MCF 10A (cell line): Measurements from ENCODE around the gene MAB21L2. TPM values are rescaled to one million over a fixed set of nuclear protein-coding genes. Genes with fewer than 3 reads are reported as not detected.

Experiments used
- BruUV-seq: library from RNA; stranded (reverse); fragments of 400-500 nt; replicated peaks from 2 replicates; lab custom pipeline; 2021; lab: Mats Ljungman, UMichigan
- CTCF ChIA-PET: fragments of 300-600 bp; sonication (Branson Sonifier 250); formaldehyde crosslinking; extraction: SDS; loops from one replicate; lab custom pipeline; 2021; ENCODE audit warnings: antibody characterized with exemption, inconsistent platforms; lab: Yijun Ruan, JAX
- POLR2A ChIA-PET: fragments of 300-600, 350-650 bp; sonication (Branson Sonifier 250); formaldehyde crosslinking; extraction: SDS; loops from one replicate; lab custom pipeline; 2020; ENCODE audit warnings: antibody characterized with exemption, inconsistent platforms; lab: Yijun Ruan, JAX
- DNase-seq: peaks from one replicate; pipeline ENCODE4 v3.0.0-alpha.2; 2018; ENCODE audit not compliant: unreplicated experiment
- H3K27ac Mint-ChIP-seq: one replicate; pipeline ENCODE4 v1.8.0; 2022; ENCODE audit warnings: mild to moderate bottlenecking, low read depth, mixed read lengths; ENCODE audit not compliant: unreplicated experiment
- H3K27me3 Mint-ChIP-seq: one replicate; pipeline ENCODE4 v1.8.0; 2022; ENCODE audit warnings: mixed read lengths; ENCODE audit not compliant: insufficient read depth, unreplicated experiment
- H3K36me3 Mint-ChIP-seq: one replicate; pipeline ENCODE4 v1.8.0; 2022; ENCODE audit warnings: mild to moderate bottlenecking, moderate library complexity, mixed read lengths; ENCODE audit not compliant: insufficient read depth, unreplicated experiment
- H3K4me1 Mint-ChIP-seq: one replicate; pipeline ENCODE4 v1.8.0; 2022; ENCODE audit warnings: mixed read lengths; ENCODE audit not compliant: insufficient read depth, unreplicated experiment
- H3K4me3 Mint-ChIP-seq: one replicate; pipeline ENCODE4 v1.8.0; 2022; ENCODE audit warnings: mild to moderate bottlenecking, moderate library complexity, mixed read lengths; ENCODE audit not compliant: unreplicated experiment
- H3K9me3 Mint-ChIP-seq: one replicate; pipeline ENCODE4 v1.8.0; 2022; ENCODE audit warnings: mixed read lengths; ENCODE audit not compliant: unreplicated experiment
- intact Hi-C: fragments of 100-400 bp; cut with micrococcal nuclease; formaldehyde crosslinking; loops from 2 replicates; pipeline ENCODE4 v1.14.1; 2022
- total RNA-seq: library from RNA; stranded (reverse); gene quantifications from 2 replicates; pipeline ENCODE4 v1.2.3, GENCODE V29; 2022
- TF ChIP-seq, protein P1 (sequence below): fragments of 200-600 bp; IDR thresholded peaks from one replicate; pipeline ENCODE4 v1.8.0; 2022; ENCODE audit warnings: antibody characterized with exemption, mild to moderate bottlenecking; ENCODE audit not compliant: unreplicated experiment

The MAB21L2 gene
- total RNA-seq, 1 experiment from 2014 or later: not detected

- TF ChIP-seq, protein P1, sequence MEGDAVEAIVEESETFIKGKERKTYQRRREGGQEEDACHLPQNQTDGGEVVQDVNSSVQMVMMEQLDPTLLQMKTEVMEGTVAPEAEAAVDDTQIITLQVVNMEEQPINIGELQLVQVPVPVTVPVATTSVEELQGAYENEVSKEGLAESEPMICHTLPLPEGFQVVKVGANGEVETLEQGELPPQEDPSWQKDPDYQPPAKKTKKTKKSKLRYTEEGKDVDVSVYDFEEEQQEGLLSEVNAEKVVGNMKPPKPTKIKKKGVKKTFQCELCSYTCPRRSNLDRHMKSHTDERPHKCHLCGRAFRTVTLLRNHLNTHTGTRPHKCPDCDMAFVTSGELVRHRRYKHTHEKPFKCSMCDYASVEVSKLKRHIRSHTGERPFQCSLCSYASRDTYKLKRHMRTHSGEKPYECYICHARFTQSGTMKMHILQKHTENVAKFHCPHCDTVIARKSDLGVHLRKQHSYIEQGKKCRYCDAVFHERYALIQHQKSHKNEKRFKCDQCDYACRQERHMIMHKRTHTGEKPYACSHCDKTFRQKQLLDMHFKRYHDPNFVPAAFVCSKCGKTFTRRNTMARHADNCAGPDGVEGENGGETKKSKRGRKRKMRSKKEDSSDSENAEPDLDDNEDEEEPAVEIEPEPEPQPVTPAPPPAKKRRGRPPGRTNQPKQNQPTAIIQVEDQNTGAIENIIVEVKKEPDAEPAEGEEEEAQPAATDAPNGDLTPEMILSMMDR: no peak
- no peaks in the 10 kb centered on the region for H3K36me3 Mint-ChIP-seq
- no peaks in the 10 kb centered on the region for H3K4me1 Mint-ChIP-seq
- no peak overlapping the region for H3K27ac Mint-ChIP-seq
- no TSS peak for BruUV-seq
- ChIA-PET POLR2A (interaction anchor here (0.7 to 1.5 kb wide), 2 partner anchors 10 to 183 kb away, joined by 3 read pairs; no protein-coding TSS in a partner anchor), CTCF (interaction anchor here (0.5 kb wide), 1 partner anchor 391 kb away, joined by 8 read pairs; no protein-coding TSS in a partner anchor)
- H3K27me3 Mint-ChIP-seq: no peaks in the 10 kb centered on the region
- intact Hi-C loops: no loop called here
- no peaks in the 10 kb centered on the region for H3K9me3 Mint-ChIP-seq
- DNase-seq: no peak
- no peak overlapping the region for H3K4me3 Mint-ChIP-seq
Observed at GRCh38 chr4:150540536-150540935, 41.4 kb upstream of the MAB21L2 start.

DNA sequence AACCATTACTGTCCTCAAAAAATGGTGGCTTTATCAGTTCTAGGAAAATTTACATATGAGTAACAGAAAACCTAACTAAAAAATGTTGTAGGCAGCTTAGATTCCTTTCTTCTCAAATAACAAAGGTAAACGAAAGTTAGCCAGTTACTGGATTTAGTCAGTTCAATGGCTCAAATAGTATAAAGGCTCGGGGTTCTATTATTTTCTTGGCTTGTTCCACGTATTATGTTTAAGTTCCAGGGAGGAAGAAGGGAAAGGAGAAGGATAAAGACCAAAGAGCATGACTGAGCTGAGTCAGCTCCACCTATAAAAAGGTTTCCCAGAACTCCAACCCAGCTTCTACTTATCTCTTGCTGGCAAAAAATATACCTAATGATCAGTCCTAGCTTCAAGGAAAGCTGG lies 41.0 kb upstream of the MAB21L2 start:
- no peak overlapping the region for H3K27ac Mint-ChIP-seq
- H3K27me3 Mint-ChIP-seq: no peaks in the 10 kb centered on the region
- BruUV-seq: no TSS peak
- H3K4me3 Mint-ChIP-seq: no peak overlapping the region
- TF ChIP-seq, protein P1: no peak
- no peak for DNase-seq
- ChIA-PET CTCF (interaction anchor here (0.5 to 0.7 kb wide), 2 partner anchors 235 to 391 kb away, joined by 3 to 8 read pairs; no protein-coding TSS in a partner anchor), POLR2A (interaction anchor here (0.7 to 1.5 kb wide), 2 partner anchors 9 to 183 kb away, joined by 3 read pairs; no protein-coding TSS in a partner anchor)
- H3K9me3 Mint-ChIP-seq: no peaks in the 10 kb centered on the region
- H3K4me1 Mint-ChIP-seq: no peaks in the 10 kb centered on the region
- intact Hi-C loops: no loop called here
- no peaks in the 10 kb centered on the region for H3K36me3 Mint-ChIP-seq

GRCh38 chr4:150541681-150542080 lies 40.3 kb upstream of the MAB21L2 start:
- intact Hi-C loops: no loop called here
- no peaks in the 10 kb centered on the region for H3K4me1 Mint-ChIP-seq
- no peaks in the 10 kb centered on the region for H3K27me3 Mint-ChIP-seq
- H3K36me3 Mint-ChIP-seq: no peaks in the 10 kb centered on the region
- no peaks in the 10 kb centered on the region for H3K9me3 Mint-ChIP-seq
- ChIA-PET POLR2A (interaction anchor here (1.1 to 1.5 kb wide), 3 partner anchors 9 to 48 kb away, joined by 3 to 4 read pairs (median 3); no protein-coding TSS in a partner anchor), CTCF (interaction anchor here (0.6 kb wide), 1 partner anchor 325 kb away, joined by 3 read pairs; no protein-coding TSS in a partner anchor)
- TF ChIP-seq, protein P1: no peak
- no peak for DNase-seq
- H3K27ac Mint-ChIP-seq: no peak overlapping the region
- H3K4me3 Mint-ChIP-seq: no peak overlapping the region
- no TSS peak for BruUV-seq

GRCh38 chr4:150543042-150543441 lies 38.9 kb upstream of the MAB21L2 start:
- Mint-ChIP-seq H3K36me3 (no peaks in the 10 kb centered on the region), H3K4me3 (no peak overlapping the region), H3K4me1 (no peaks in the 10 kb centered on the region), H3K27me3 (no peaks in the 10 kb centered on the region), H3K9me3 (no peaks in the 10 kb centered on the region), H3K27ac (no peak overlapping the region)
- intact Hi-C loops: no loop called here
- DNase-seq: no peak
- ChIA-PET POLR2A (interaction anchor here (1.1 kb wide), 1 partner anchor 9 kb away, joined by 3 read pairs; no protein-coding TSS in a partner anchor), CTCF (interaction anchor here (1.0 kb wide), 1 partner anchor 21 kb away, joined by 4 read pairs; no protein-coding TSS in a partner anchor)
- BruUV-seq: no TSS peak
- TF ChIP-seq, protein P1: no peak
